GM10248 (cell line): ENCODE measurements around the gene KPTN.

Experiments
- CTCF ChIA-PET: fragments of 300-600 bp; sonication (Branson Sonifier 250); formaldehyde crosslinking; extraction: SDS; loops from one replicate; lab custom pipeline; 2021; ENCODE audit warnings: antibody characterized with exemption; lab: Yijun Ruan, JAX
- POLR2A ChIA-PET: fragments of 350-650 bp; sonication (Branson Sonifier 250); formaldehyde crosslinking; extraction: SDS; loops from one replicate; lab custom pipeline; 2020; ENCODE audit warnings: antibody characterized with exemption; lab: Yijun Ruan, JAX
- DNase-seq: peaks from one replicate; pipeline ENCODE4 v3.0.0; 2012; ENCODE audit errors: extremely low spot score
- CTCF ChIP-seq: IDR thresholded peaks from 2 replicates; pipeline ENCODE4 v1.5.1; 2012; ENCODE audit warnings: mild to moderate bottlenecking, low read depth; ENCODE audit errors: extremely low read depth, missing control alignments, control extremely low read depth

Gene KPTN

GRCh38 chr19:47467914-47468313 is 16.1 kb downstream of the KPTN start:
- POLR2A ChIA-PET: no interaction called here
- TF ChIP-seq CTCF: no peak

GRCh38 chr19:47465957-47466356 is 18.1 kb downstream of the KPTN start:
- ChIA-PET CTCF (interaction anchor here (1.6 kb wide), 1 partner anchor 18 kb away, joined by 4 read pairs; the partner anchor contains the start of gene KPTN), POLR2A (no interaction called here)
- TF ChIP-seq CTCF: no peak
- DNase-seq: no peak

More at GRCh38 chr19:47467914-47468313, 16.1 kb downstream of the KPTN start:
- CTCF ChIA-PET: interaction anchor here (1.6 to 1.7 kb wide), 2 partner anchors 15 to 31 kb away, joined by 3 to 5 read pairs; no protein-coding TSS in a partner anchor
- no peak for DNase-seq

- POLR2A ChIA-PET: no interaction called here
Observed at GRCh38 chr19:47464675-47465419, 19.2 kb downstream of the KPTN start.

GRCh38 chr19:47461876-47462275 is 22.1 kb downstream of the KPTN start:
- ChIA-PET CTCF (interaction anchor here (1.0 to 2.5 kb wide), 2 partner anchors 25 to 34 kb away, joined by 3 to 6 read pairs; no protein-coding TSS in a partner anchor), POLR2A (no interaction called here)
- no peak for TF ChIP-seq CTCF

More at GRCh38 chr19:47464675-47465419, 19.2 kb downstream of the KPTN start:
- CTCF ChIA-PET: interaction anchor here (1.3 to 2.5 kb wide), 3 partner anchors 19 to 248 kb away, joined by 3 to 6 read pairs (median 4); partner anchors contain the start of genes EHD2 and KPTN
- DNase-seq: no peak
- TF ChIP-seq CTCF: no peak

GRCh38 chr19:47459477-47459876 is 24.5 kb downstream of the KPTN start:
- ChIA-PET CTCF (interaction anchor here (1.6 kb wide), 1 partner anchor 56 kb away, joined by 4 read pairs; no protein-coding TSS in a partner anchor), POLR2A (no interaction called here)
- DNase-seq: no peak
- TF ChIP-seq CTCF: no peak

More at GRCh38 chr19:47461876-47462275, 22.1 kb downstream of the KPTN start:
- DNase-seq: no peak

- TF ChIP-seq CTCF: no peak
- ChIA-PET CTCF (interaction anchor here (1.6 kb wide), 1 partner anchor 57 kb away, joined by 4 read pairs; no protein-coding TSS in a partner anchor), POLR2A (no interaction called here)
- DNase-seq: no peak
Observed at GRCh38 chr19:47458672-47459071, 25.3 kb downstream of the KPTN start.
